GM12892 (cell line): ENCODE results near the gene RUSF1.

Experiments
- POLR2AphosphoS5 ChIP-seq: IDR thresholded peaks from 2 replicates; pipeline ENCODE4 v1.6.1; 2011; ENCODE audit warnings: low read depth, low read length, control low read depth
- TAF1 ChIP-seq: IDR thresholded peaks from 2 replicates; pipeline ENCODE4 v1.6.1; 2011; ENCODE audit warnings: low read depth, mild to moderate bottlenecking, control low read depth, low read length, borderline replicate concordance

GRCh38 chr16:31477220-31478216 lies 30.7 kb downstream of the RUSF1 start:
- TF ChIP-seq POLR2AphosphoS5 = no peak
- TF ChIP-seq TAF1 = no peak
